GM18507 (cell line): ENCODE data around the gene SPATA1.

Source experiments
- DNase-seq: peaks from one replicate; pipeline ENCODE4 v3.0.0; 2011; ENCODE audit warnings: low read depth; ENCODE audit not compliant: insufficient read length; ENCODE audit errors: extremely low spot score
- FAIRE-seq: peaks from 2 replicates; lab custom pipeline; 2011; peaks lifted over from hg19 to GRCh38; lab: Jason Lieb, UNC

Gene SPATA1

GRCh38 chr1:84506002-84506728, at the start of gene SPATA1, which contains the start of gene GNG5:
Gene SPATA1 (plus strand): TSS chr1:84506386. CDS start chr1:84516360, 9,974 bp downstream.
Gene GNG5 (minus strand): TSS chr1:84506581. CDS start chr1:84506091, 490 bp downstream.
- peak; percentile 92 for FAIRE-seq
- peak; percentile 92 for DNase-seq

- FAIRE-seq, result no peak
- no peak for DNase-seq
Observed at GRCh38 chr1:84462118-84462517, 44.1 kb upstream of the SPATA1 start.

- DNase-seq (no peak), FAIRE-seq (no peak)
Observed at GRCh38 chr1:84467298-84467697, 38.9 kb upstream of the SPATA1 start.

- no peak for FAIRE-seq
- DNase-seq, result no peak
Observed at GRCh38 chr1:84476225-84476624, 30.0 kb upstream of the SPATA1 start.

- peak; percentile 85 for FAIRE-seq
Observed at GRCh38 chr1:84478876-84479868, 27.0 kb upstream of the SPATA1 start, which contains the start of gene RPF1. Gene RPF1 (plus strand): TSS chr1:84479266. CDS start chr1:84479282, 16 bp downstream.

GRCh38 chr1:84479998-84480397, 26.2 kb upstream of the SPATA1 start:
- DNase-seq (no peak), FAIRE-seq (no peak)

More at GRCh38 chr1:84478876-84479868, 27.0 kb upstream of the SPATA1 start, which contains the start of gene RPF1:
- DNase-seq, result peak; percentile 48

GRCh38 chr1:84480650-84481049, 25.5 kb upstream of the SPATA1 start:
- FAIRE-seq, result no peak

GRCh38 chr1:84481317-84481716, 24.9 kb upstream of the SPATA1 start:
- FAIRE-seq, result no peak
- no peak for DNase-seq

More at GRCh38 chr1:84480650-84481049, 25.5 kb upstream of the SPATA1 start:
- no peak for DNase-seq

- no peak for FAIRE-seq
Observed at GRCh38 chr1:84488107-84488506, 18.1 kb upstream of the SPATA1 start.

GRCh38 chr1:84489766-84490165, 16.4 kb upstream of the SPATA1 start:
- no peak for DNase-seq
- no peak for FAIRE-seq

More at GRCh38 chr1:84488107-84488506, 18.1 kb upstream of the SPATA1 start:
- no peak for DNase-seq

GRCh38 chr1:84492726-84493125, 13.5 kb upstream of the SPATA1 start:
- FAIRE-seq (no peak), DNase-seq (no peak)

GRCh38 chr1:84493747-84494146, 12.4 kb upstream of the SPATA1 start:
- no peak for DNase-seq
- no peak for FAIRE-seq

GRCh38 chr1:84496498-84496897, 9.7 kb upstream of the SPATA1 start:
- no peak for FAIRE-seq

GRCh38 chr1:84497631-84498275, 8.4 kb upstream of the SPATA1 start:
- DNase-seq, result no peak
- no peak for FAIRE-seq

More at GRCh38 chr1:84496498-84496897, 9.7 kb upstream of the SPATA1 start:
- DNase-seq, result no peak

GRCh38 chr1:84502927-84503326, 3.3 kb upstream of the SPATA1 start:
- DNase-seq (no peak), FAIRE-seq (no peak)

- peak; percentile 46 for FAIRE-seq
- DNase-seq, result no peak
Observed at GRCh38 chr1:84504580-84505492, 1.4 kb upstream of the SPATA1 start.

- no peak for FAIRE-seq
- peak; percentile 30 for DNase-seq
Observed at GRCh38 chr1:84505493-84506001, 639 bp upstream of the SPATA1 start.

- FAIRE-seq, result no peak
Observed at GRCh38 chr1:84506729-84507453, 705 bp downstream of the SPATA1 start.

More at GRCh38 chr1:84506729-84507453, 705 bp downstream of the SPATA1 start:
- no peak for DNase-seq
